Measurements from ENCODE around the gene HELQ. TPM values are rescaled to one million over a fixed set of nuclear protein-coding genes. Genes with fewer than 3 reads are reported as not detected.
"Not testable (repeated sequence)": the region's sequence is repeated elsewhere in the genome, so short reads cannot be mapped to it uniquely, and the experiment has no call there.

HELQ gene
- polyA plus RNA-seq = 12.3 TPM
- long read RNA-seq, donor 1, partial matches to known transcripts = 0 of 3 reads
- long read RNA-seq, donor 1, other reads (novel, unspliced or antisense) = 0 of 3 reads
- long read RNA-seq, donor 2, partial matches to known transcripts = 0 of 2 reads
- long read RNA-seq, donor 2, other reads (novel, unspliced or antisense) = 0 of 2 reads
- long read RNA-seq, donor 3, transcript HELQ-202 (2 exons, 744 nt) = major isoform, 6 of 15 reads
- long read RNA-seq, donor 3, partial matches to known transcripts = 9 of 15 reads
- long read RNA-seq, donor 3, other reads (novel, unspliced or antisense) = 0 of 15 reads
- long read RNA-seq, donor 4 = 0 reads
- long read RNA-seq, donor 5, partial matches to known transcripts = 0 of 2 reads
- long read RNA-seq, donor 5, other reads (novel, unspliced or antisense) = 0 of 2 reads
- long read RNA-seq, donor 6, partial matches to known transcripts = 6 of 8 reads
- long read RNA-seq, donor 6, other reads (novel, unspliced or antisense) = 0 of 8 reads
- long read RNA-seq, donor 7, partial matches to known transcripts = 6 of 7 reads
- long read RNA-seq, donor 7, other reads (novel, unspliced or antisense) = 0 of 7 reads
- long read RNA-seq, donor 8, partial matches to known transcripts = 0 of 2 reads
- long read RNA-seq, donor 8, other reads (novel, unspliced or antisense) = 0 of 2 reads
- long read RNA-seq, donor 9, partial matches to known transcripts = 5 of 8 reads
- long read RNA-seq, donor 9, other reads (novel, unspliced or antisense) = 0 of 8 reads
- long read RNA-seq, donor 10, partial matches to known transcripts = 5 of 9 reads
- long read RNA-seq, donor 10, other reads (novel, unspliced or antisense) = 0 of 9 reads
- long read RNA-seq, donor 11, partial matches to known transcripts = 0 of 5 reads
- long read RNA-seq, donor 11, other reads (novel, unspliced or antisense) = 0 of 5 reads

GRCh38 chr4:83455281-83456183 is at the start of gene HELQ, which contains the start of gene MRPS18C:
HELQ (minus strand) TSS chr4:83455823; CDS start chr4:83455693, 130 bp downstream.
MRPS18C (plus strand) TSS chr4:83456058; CDS start chr4:83456078, 20 bp downstream.
- DNase-seq = peak; percentile 99
- Histone ChIP-seq H3K27me3 (ENCODE audit: control insufficient read depth, insufficient read depth, low read length) (no peaks in the 10 kb centered on the region), H3K9me3 (ENCODE audit: control insufficient read depth, low read depth, low read length) (no peaks in the 10 kb centered on the region), H3K36me3 (ENCODE audit: control insufficient read depth, insufficient read depth, low read length) (peaks cover 22% of the 10 kb centered on the region), H3K27ac (ENCODE audit: low read length) (peak within 1 kb of the TSS; percentile 88), H3K4me3 (ENCODE audit: low read length) (peak within 1 kb of the TSS; percentile 87), H3K4me1 (ENCODE audit: control insufficient read depth, insufficient read depth, low read length) (no peaks in the 10 kb centered on the region)
- WGBS (ENCODE audit: insufficient coverage, low lambda C conversion rate) = no CpG with 5 or more reads among the region's 58 CpGs

GRCh38 chr4:83504996-83505395 is 49.4 kb upstream of the HELQ start:
- 100% methylated on average over 1 of the region's 10 CpGs for WGBS (ENCODE audit: insufficient coverage, low lambda C conversion rate)
- no peak for DNase-seq
- Histone ChIP-seq H3K27ac (ENCODE audit: low read length) (peak overlapping the region; percentile 32), H3K4me3 (ENCODE audit: low read length) (no peak overlapping the region), H3K9me3 (ENCODE audit: control insufficient read depth, low read depth, low read length) (no peaks in the 10 kb centered on the region), H3K36me3 (ENCODE audit: control insufficient read depth, insufficient read depth, low read length) (no peaks in the 10 kb centered on the region), H3K4me1 (ENCODE audit: control insufficient read depth, insufficient read depth, low read length) (peaks cover 11% of the 10 kb centered on the region), H3K27me3 (ENCODE audit: control insufficient read depth, insufficient read depth, low read length) (no peaks in the 10 kb centered on the region)

GRCh38 chr4:83504503-83504902 is 48.9 kb upstream of the HELQ start:
- WGBS (ENCODE audit: insufficient coverage, low lambda C conversion rate) = 6% methylated on average over 2 of the region's 4 CpGs
- Histone ChIP-seq H3K27me3 (ENCODE audit: control insufficient read depth, insufficient read depth, low read length) (no peaks in the 10 kb centered on the region), H3K36me3 (ENCODE audit: control insufficient read depth, insufficient read depth, low read length) (no peaks in the 10 kb centered on the region), H3K4me1 (ENCODE audit: control insufficient read depth, insufficient read depth, low read length) (peaks cover 11% of the 10 kb centered on the region), H3K9me3 (ENCODE audit: control insufficient read depth, low read depth, low read length) (no peaks in the 10 kb centered on the region), H3K4me3 (ENCODE audit: low read length) (no peak overlapping the region), H3K27ac (ENCODE audit: low read length) (peak overlapping the region; percentile 32)
- peak; percentile 74 to 88 for DNase-seq

GRCh38 chr4:83503974-83504373 is 48.4 kb upstream of the HELQ start:
- H3K9me3 ChIP-seq (ENCODE audit: control insufficient read depth, low read depth, low read length) = no peaks in the 10 kb centered on the region
- H3K27me3 ChIP-seq (ENCODE audit: control insufficient read depth, insufficient read depth, low read length) = no peaks in the 10 kb centered on the region
- H3K36me3 ChIP-seq (ENCODE audit: control insufficient read depth, insufficient read depth, low read length) = no peaks in the 10 kb centered on the region
- DNase-seq = no peak
- peak overlapping the region; percentile 32 for H3K27ac ChIP-seq (ENCODE audit: low read length)
- no peak overlapping the region for H3K4me3 ChIP-seq (ENCODE audit: low read length)
- H3K4me1 ChIP-seq (ENCODE audit: control insufficient read depth, insufficient read depth, low read length) = peaks cover 11% of the 10 kb centered on the region

GRCh38 chr4:83501671-83502070 is 46.0 kb upstream of the HELQ start:
- H3K4me3 ChIP-seq (ENCODE audit: low read length); H3K9me3 ChIP-seq (ENCODE audit: control insufficient read depth, low read depth, low read length); DNase-seq; H3K27ac ChIP-seq (ENCODE audit: low read length); H3K36me3 ChIP-seq (ENCODE audit: control insufficient read depth, insufficient read depth, low read length); H3K27me3 ChIP-seq (ENCODE audit: control insufficient read depth, insufficient read depth, low read length): not testable (repeated sequence)
- WGBS (ENCODE audit: insufficient coverage, low lambda C conversion rate) = 100% methylated on average over 3 of the region's 3 CpGs
- H3K4me1 ChIP-seq (ENCODE audit: control insufficient read depth, insufficient read depth, low read length) = peaks cover 11% of the 10 kb centered on the region

- Histone ChIP-seq H3K4me1 (ENCODE audit: control insufficient read depth, insufficient read depth, low read length) (no peaks in the 10 kb centered on the region), H3K36me3 (ENCODE audit: control insufficient read depth, insufficient read depth, low read length) (no peaks in the 10 kb centered on the region), H3K27me3 (ENCODE audit: control insufficient read depth, insufficient read depth, low read length) (no peaks in the 10 kb centered on the region), H3K9me3 (ENCODE audit: control insufficient read depth, low read depth, low read length) (no peaks in the 10 kb centered on the region), H3K4me3 (ENCODE audit: low read length) (no peak overlapping the region), H3K27ac (ENCODE audit: low read length) (no peak overlapping the region)
- DNase-seq = no peak
- 100% methylated on average over 1 of the region's 1 CpG for WGBS (ENCODE audit: insufficient coverage, low lambda C conversion rate)
These were observed 42.6 kb upstream of the HELQ start for GRCh38 chr4:83498187-83498586.

- not testable (repeated sequence) for H3K9me3 ChIP-seq (ENCODE audit: control insufficient read depth, low read depth, low read length); H3K4me3 ChIP-seq (ENCODE audit: low read length); H3K4me1 ChIP-seq (ENCODE audit: control insufficient read depth, insufficient read depth, low read length); H3K36me3 ChIP-seq (ENCODE audit: control insufficient read depth, insufficient read depth, low read length); H3K27me3 ChIP-seq (ENCODE audit: control insufficient read depth, insufficient read depth, low read length); H3K27ac ChIP-seq (ENCODE audit: low read length)
- peak in 1 of 2 donors; percentile 54 for DNase-seq
- no CpG with 5 or more reads among the region's 8 CpGs for WGBS (ENCODE audit: insufficient coverage, low lambda C conversion rate)
These were observed 40.7 kb upstream of the HELQ start for GRCh38 chr4:83496085-83496917.

GRCh38 chr4:83490876-83491450 is 35.3 kb upstream of the HELQ start:
- H3K4me3 ChIP-seq (ENCODE audit: low read length) = no peak overlapping the region
- no CpG with 5 or more reads among the region's 1 CpG for WGBS (ENCODE audit: insufficient coverage, low lambda C conversion rate)
- no peak for DNase-seq
- H3K27me3 ChIP-seq (ENCODE audit: control insufficient read depth, insufficient read depth, low read length) = no peaks in the 10 kb centered on the region
- H3K9me3 ChIP-seq (ENCODE audit: control insufficient read depth, low read depth, low read length) = no peaks in the 10 kb centered on the region
- no peaks in the 10 kb centered on the region for H3K36me3 ChIP-seq (ENCODE audit: control insufficient read depth, insufficient read depth, low read length)
- H3K27ac ChIP-seq (ENCODE audit: low read length) = no peak overlapping the region
- no peaks in the 10 kb centered on the region for H3K4me1 ChIP-seq (ENCODE audit: control insufficient read depth, insufficient read depth, low read length)

GRCh38 chr4:83489711-83490326 is 34.2 kb upstream of the HELQ start:
- peaks cover 4% of the 10 kb centered on the region for H3K4me1 ChIP-seq (ENCODE audit: control insufficient read depth, insufficient read depth, low read length)

More at GRCh38 chr4:83489711-83490326, 34.2 kb upstream of the HELQ start:
- H3K4me3 ChIP-seq (ENCODE audit: low read length) = no peak overlapping the region
- no peak for DNase-seq
- no peaks in the 10 kb centered on the region for H3K9me3 ChIP-seq (ENCODE audit: control insufficient read depth, low read depth, low read length)
- no peak overlapping the region for H3K27ac ChIP-seq (ENCODE audit: low read length)
- no peaks in the 10 kb centered on the region for H3K36me3 ChIP-seq (ENCODE audit: control insufficient read depth, insufficient read depth, low read length)
- no CpG with 5 or more reads among the region's 1 CpG for WGBS (ENCODE audit: insufficient coverage, low lambda C conversion rate)
- no peaks in the 10 kb centered on the region for H3K27me3 ChIP-seq (ENCODE audit: control insufficient read depth, insufficient read depth, low read length)

All from large intestine (tissue), 12 donors.